Gastroesophageal sphincter (tissue), 4 donors: ENCODE results near the gene GRHPR. TPM values are rescaled to one million over a fixed set of nuclear protein-coding genes. Genes with fewer than 3 reads are reported as not detected.
"Not testable (repeated sequence)": the region's sequence is repeated elsewhere in the genome, so short reads cannot be mapped to it uniquely, and the experiment has no call there.

Source experiments
- ATAC-seq: fragments of 150-250 bp; one replicate; pipeline ENCODE4 v1.9.1; 2016; ENCODE audit warnings: mild to moderate bottlenecking, moderate library complexity
- H3K27ac ChIP-seq, 4 donors: fragments of 200-600 bp; sonication (generic) in 3 of 4; 1 replicate in 3 of 4; 2 replicates in 1 of 4; pipeline ENCODE4 v1.5.1; 2016 to 2019
- H3K27me3 ChIP-seq: fragments of 200-600 bp; sonication (generic); one replicate; pipeline ENCODE4 v1.5.1; 2019
- H3K36me3 ChIP-seq, 2 donors: fragments of 200-600 bp; sonication (generic); one replicate each; pipeline ENCODE4 v1.5.1; 2019; ENCODE audit warnings: control low read depth in 1 of 2
- H3K4me1 ChIP-seq, 3 donors: fragments of 200-600 bp; sonication (generic); 1 replicate in 2 of 3; 2 replicates in 1 of 3; pipeline ENCODE4 v1.5.1; 2016 to 2019; ENCODE audit warnings: control low read depth in 2 of 3
- H3K4me3 ChIP-seq, 2 donors: fragments of 200-600 bp; sonication (generic); one replicate each; pipeline ENCODE4 v1.5.1; 2019; ENCODE audit warnings: mild to moderate bottlenecking in 1 of 2, moderate library complexity in 1 of 2
- H3K9me3 ChIP-seq, 3 donors: fragments of 200-600 bp; sonication (generic); one replicate each; pipeline ENCODE4 v1.5.1; 2017 to 2019; ENCODE audit warnings: control low read depth in 2 of 3
- CTCF ChIP-seq, 4 experiments: fragments of 200-600 bp in 2 of 4; fragments of 450-650 bp in 2 of 4; sonication (generic) in 1 of 4; IDR thresholded peaks; one replicate each; pipeline ENCODE4 v1.5.1; 2017 to 2019; ENCODE audit warnings: antibody characterized with exemption in 4 of 4, mild to moderate bottlenecking in 2 of 4, moderate library complexity in 2 of 4
- EP300 ChIP-seq: sonication (generic); formaldehyde crosslinking; IDR thresholded peaks from one replicate; pipeline ENCODE4 v1.6.1; 2017; ENCODE audit warnings: antibody characterized with exemption, mild to moderate bottlenecking
- POLR2A ChIP-seq, 2 donors: fragments of 450-650 bp; IDR thresholded peaks; one replicate each; pipeline ENCODE4 v1.6.1; 2017; ENCODE audit warnings: antibody characterized with exemption in 2 of 2, mild to moderate bottlenecking in 2 of 2, moderate library complexity in 1 of 2
- POLR2AphosphoS5 ChIP-seq: sonication (generic); formaldehyde crosslinking; IDR thresholded peaks from one replicate; pipeline ENCODE4 v1.6.1; 2017; ENCODE audit warnings: antibody characterized with exemption
- WGBS, 2 donors: methylation state at CpG; one replicate each; pipeline ENCODE4 v1.1.5; 2018; ENCODE audit warnings: low coverage in 1 of 2; 5-methylcytosine and 5-hydroxymethylcytosine counted together
- total RNA-seq, 4 donors: library from RNA; depleted of rRNA; stranded (reverse); fragments of >200 nt; gene quantifications; one replicate each; pipeline ENCODE4 v1.1.0, GENCODE V29; 2016

The GRHPR gene
- total RNA-seq, 4 donors from 2014 or later: 119 to 144 (median 134) TPM

- TF ChIP-seq CTCF (IDR thresholded peaks at IDR 0.05): no peak
- TF ChIP-seq POLR2AphosphoS5: no peak
- TF ChIP-seq POLR2A (IDR thresholded peaks at IDR 0.05): no peak
- no peak for TF ChIP-seq EP300
- 53% methylated on average over 3 to 9 of the region's 12 CpGs for WGBS, 2 donors
- no peak for ATAC-seq
- H3K27ac ChIP-seq: no peak overlapping the region
- no peak overlapping the region for H3K4me3 ChIP-seq
- H3K27me3 ChIP-seq: no peaks in the 10 kb centered on the region
- no peaks in the 10 kb centered on the region for H3K4me1 ChIP-seq
- H3K9me3 ChIP-seq: no peaks in the 10 kb centered on the region
- no peaks in the 10 kb centered on the region for H3K36me3 ChIP-seq
These were observed 27.3 kb upstream of the GRHPR start for GRCh38 chr9:37395229-37395628.

GRCh38 chr9:37395663-37396062, 26.8 kb upstream of the GRHPR start:
- WGBS, 2 donors: 65 to 88% methylated on average over 4 to 8 of the region's 8 CpGs
- ATAC-seq: no peak
- H3K4me1 ChIP-seq: no peaks in the 10 kb centered on the region
- H3K36me3 ChIP-seq: no peaks in the 10 kb centered on the region
- H3K27ac ChIP-seq: no peak overlapping the region
- H3K4me3 ChIP-seq: no peak overlapping the region
- H3K27me3 ChIP-seq: no peaks in the 10 kb centered on the region
- no peaks in the 10 kb centered on the region for H3K9me3 ChIP-seq
- no peak for TF ChIP-seq EP300
- TF ChIP-seq POLR2AphosphoS5: no peak
- no peak for TF ChIP-seq CTCF (IDR thresholded peaks at IDR 0.05)
- no peak for TF ChIP-seq POLR2A (IDR thresholded peaks at IDR 0.05)

GRCh38 chr9:37397948-37398347, 24.5 kb upstream of the GRHPR start:
- not testable (repeated sequence) for H3K4me1 ChIP-seq, H3K9me3 ChIP-seq, H3K4me3 ChIP-seq, H3K27me3 ChIP-seq, H3K27ac ChIP-seq, ATAC-seq, H3K36me3 ChIP-seq
- WGBS, 2 donors: 92 to 97% methylated on average over 3 of the region's 3 CpGs

- H3K9me3 ChIP-seq: no peaks in the 10 kb centered on the region
- no peaks in the 10 kb centered on the region for H3K27me3 ChIP-seq
- H3K4me1 ChIP-seq: no peaks in the 10 kb centered on the region
- no peak overlapping the region for H3K4me3 ChIP-seq
- no peak for ATAC-seq
- no peak overlapping the region for H3K27ac ChIP-seq
- 47 to 82% methylated on average over 2 to 6 of the region's 7 CpGs for WGBS, 2 donors
- H3K36me3 ChIP-seq: no peaks in the 10 kb centered on the region
- TF ChIP-seq EP300 (no peak), POLR2AphosphoS5 (no peak), POLR2A (IDR thresholded peaks at IDR 0.05) (no peak), CTCF (IDR thresholded peaks at IDR 0.05) (no peak)
These were observed 24.0 kb upstream of the GRHPR start for GRCh38 chr9:37398464-37399025.

GRCh38 chr9:37399336-37399735, 23.2 kb upstream of the GRHPR start:
- Histone ChIP-seq H3K9me3 (no peaks in the 10 kb centered on the region), H3K36me3 (no peaks in the 10 kb centered on the region), H3K27ac (no peak overlapping the region), H3K27me3 (no peaks in the 10 kb centered on the region), H3K4me1 (no peaks in the 10 kb centered on the region), H3K4me3 (no peak overlapping the region)
- no peak for TF ChIP-seq POLR2AphosphoS5
- ATAC-seq: no peak
- WGBS, 2 donors: 59 to 82% methylated on average over 2 of the region's 2 CpGs

GRCh38 chr9:37404590-37404989, 17.9 kb upstream of the GRHPR start:
- no peak for ATAC-seq
- WGBS, 2 donors: 78% methylated on average over 8 of the region's 9 CpGs; no CpG with 5 or more reads in 1 of the 2 donors

More at GRCh38 chr9:37404590-37404989, 17.9 kb upstream of the GRHPR start:
- H3K36me3 ChIP-seq: no peaks in the 10 kb centered on the region
- H3K4me1 ChIP-seq: no peaks in the 10 kb centered on the region
- H3K9me3 ChIP-seq: no peaks in the 10 kb centered on the region
- TF ChIP-seq EP300 (no peak), POLR2A (IDR thresholded peaks at IDR 0.05) (no peak), POLR2AphosphoS5 (no peak), CTCF (IDR thresholded peaks at IDR 0.05) (no peak)
- no peaks in the 10 kb centered on the region for H3K27me3 ChIP-seq
- no peak overlapping the region for H3K4me3 ChIP-seq
- no peak overlapping the region for H3K27ac ChIP-seq
